ENCODE measurements around the gene RASAL1. TPM values are rescaled to one million over a fixed set of nuclear protein-coding genes. Genes with fewer than 3 reads are reported as not detected.

RASAL1 gene
- total RNA-seq, 1 donor from 2014 or later: 0.34 TPM

DNA sequence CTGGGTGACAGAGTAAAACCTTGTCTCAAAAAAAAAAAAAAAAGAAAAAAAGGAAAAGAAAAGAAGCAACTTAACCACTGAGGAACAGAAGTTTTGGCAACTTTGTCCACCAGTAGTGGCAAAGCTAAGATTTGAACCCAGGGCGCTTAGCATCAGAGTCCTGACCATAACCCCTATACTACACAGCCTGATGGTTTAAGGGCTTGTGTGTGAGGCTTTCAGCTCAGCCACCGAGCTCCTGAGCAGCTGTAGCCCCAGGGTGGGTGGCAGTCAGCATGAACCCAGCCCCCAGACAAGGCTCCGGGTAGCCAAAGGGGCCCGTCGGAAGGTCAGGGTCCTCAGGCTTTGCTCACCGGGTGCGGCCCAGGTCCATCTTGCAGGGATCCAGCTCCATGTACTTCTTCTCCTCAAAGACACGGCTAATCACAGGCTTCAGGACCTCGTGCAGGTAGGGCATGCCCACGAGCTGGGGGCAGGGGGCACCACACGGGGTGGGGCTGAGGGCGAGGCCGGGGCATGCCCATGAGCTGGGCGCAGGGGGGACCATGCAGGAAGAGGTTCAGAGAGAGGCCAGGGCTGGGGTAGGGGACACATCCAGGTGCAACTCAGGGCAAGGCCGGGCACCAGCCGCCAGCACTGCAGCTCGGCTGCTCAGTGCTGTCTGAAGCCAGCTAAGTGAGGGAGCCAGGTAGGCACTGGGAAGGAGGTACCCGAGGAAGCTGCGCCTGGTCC lies 20.9 kb downstream of the RASAL1 start:
- Mint-ChIP-seq H3K36me3 (ENCODE audit: low read depth) (no peaks in the 10 kb centered on the region), H3K4me3 (no peak overlapping the region), H3K4me1 (ENCODE audit: low read depth) (no peaks in the 10 kb centered on the region), H3K9me3 (no peaks in the 10 kb centered on the region), H3K27ac (no peak overlapping the region), H3K27me3 (ENCODE audit: insufficient read depth) (no peaks in the 10 kb centered on the region)
- no peak for DNase-seq (ENCODE audit: low spot score)
- intact Hi-C loops (cut with micrococcal nuclease): no loop called here

DNA sequence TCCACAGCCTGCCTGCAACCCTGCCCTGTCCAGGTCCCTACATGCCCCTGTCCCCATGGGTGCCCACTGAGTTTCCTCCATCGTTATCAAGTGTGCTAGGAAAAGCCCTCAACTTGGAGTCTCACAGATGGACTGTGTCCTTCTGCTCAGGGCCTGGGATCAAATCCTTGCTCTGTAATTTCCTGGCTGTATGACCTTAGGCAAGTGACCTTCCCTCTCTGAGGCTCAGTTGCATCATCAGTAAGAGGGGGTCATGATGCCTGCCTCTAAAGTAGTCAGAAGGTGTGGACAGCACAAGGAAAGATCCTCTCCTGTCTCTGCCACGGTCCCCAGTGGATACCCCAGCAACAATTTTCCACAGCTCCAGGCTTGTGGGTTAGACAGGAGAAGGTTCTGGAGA lies 22.2 kb downstream of the RASAL1 start:
- no peak overlapping the region for H3K27ac Mint-ChIP-seq
- H3K27me3 Mint-ChIP-seq (ENCODE audit: insufficient read depth): peaks cover 2% of the 10 kb centered on the region

GRCh38 chr12:113112043-113112899 lies 23.3 kb downstream of the RASAL1 start:
- H3K27me3 Mint-ChIP-seq (ENCODE audit: insufficient read depth): peaks cover 2% of the 10 kb centered on the region
- intact Hi-C loops (cut with micrococcal nuclease): no loop called here
- no peak for DNase-seq (ENCODE audit: low spot score)
- no peaks in the 10 kb centered on the region for H3K9me3 Mint-ChIP-seq
- no peak overlapping the region for H3K27ac Mint-ChIP-seq
- no peaks in the 10 kb centered on the region for H3K36me3 Mint-ChIP-seq (ENCODE audit: low read depth)
- H3K4me3 Mint-ChIP-seq: no peak overlapping the region
- H3K4me1 Mint-ChIP-seq (ENCODE audit: low read depth): no peaks in the 10 kb centered on the region

More for the DNA sequence above, 22.2 kb downstream of the RASAL1 start:
- Mint-ChIP-seq H3K36me3 (ENCODE audit: low read depth) (no peaks in the 10 kb centered on the region), H3K4me3 (no peak overlapping the region), H3K9me3 (no peaks in the 10 kb centered on the region), H3K4me1 (ENCODE audit: low read depth) (no peaks in the 10 kb centered on the region)
- DNase-seq (ENCODE audit: low spot score): no peak
- intact Hi-C loops (cut with micrococcal nuclease): no loop called here

- intact Hi-C loops (cut with micrococcal nuclease): no loop called here
- no peaks in the 10 kb centered on the region for H3K36me3 Mint-ChIP-seq (ENCODE audit: low read depth)
- H3K27ac Mint-ChIP-seq: no peak overlapping the region
- H3K4me1 Mint-ChIP-seq (ENCODE audit: low read depth): no peaks in the 10 kb centered on the region
- H3K9me3 Mint-ChIP-seq: no peaks in the 10 kb centered on the region
- no peak for DNase-seq (ENCODE audit: low spot score)
- H3K27me3 Mint-ChIP-seq (ENCODE audit: insufficient read depth): peaks cover 2% of the 10 kb centered on the region
- H3K4me3 Mint-ChIP-seq: no peak overlapping the region
Observed at GRCh38 chr12:113111247-113111646, 24.3 kb downstream of the RASAL1 start.

DNA sequence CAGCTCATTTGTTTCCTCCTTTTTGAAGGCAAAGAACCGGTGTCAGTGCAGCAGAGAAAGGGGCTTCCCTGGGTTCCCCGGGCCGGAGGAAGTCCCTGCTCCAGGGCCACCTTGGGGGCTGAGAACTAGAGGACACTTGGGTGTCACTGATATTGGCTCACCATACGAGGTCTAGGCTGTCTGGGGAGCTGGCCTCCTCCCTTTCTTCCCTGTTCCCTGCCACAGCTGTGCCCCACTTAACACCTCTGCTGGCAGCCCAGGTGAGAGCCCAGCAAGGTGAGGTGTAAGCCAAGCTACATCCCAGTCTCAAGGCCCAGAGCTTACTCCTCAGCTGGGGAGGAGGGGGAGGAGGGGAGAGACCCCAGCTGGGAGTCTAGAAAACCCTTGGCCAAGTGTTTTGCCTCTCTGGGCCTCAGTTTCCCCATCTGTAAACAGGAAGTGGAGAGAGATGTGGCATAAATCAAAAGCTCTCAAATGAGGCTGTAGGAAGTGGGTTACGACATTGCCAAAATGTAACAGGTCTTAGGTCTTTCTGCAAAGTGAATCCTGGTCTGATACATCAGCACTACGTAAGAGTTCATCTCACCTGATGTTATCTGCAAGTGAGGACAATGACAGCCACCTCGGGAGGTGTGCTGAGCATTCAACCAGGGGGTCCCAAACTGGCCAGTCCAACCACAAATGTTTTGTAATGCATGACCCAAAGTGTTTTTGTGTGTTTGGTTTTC lies 25.5 kb downstream of the RASAL1 start:
- Mint-ChIP-seq H3K4me3 (no peak overlapping the region), H3K4me1 (ENCODE audit: low read depth) (no peaks in the 10 kb centered on the region), H3K36me3 (ENCODE audit: low read depth) (no peaks in the 10 kb centered on the region), H3K27ac (no peak overlapping the region), H3K27me3 (ENCODE audit: insufficient read depth) (peaks cover 3% of the 10 kb centered on the region), H3K9me3 (no peaks in the 10 kb centered on the region)
- DNase-seq (ENCODE audit: low spot score): no peak
- intact Hi-C loops (cut with micrococcal nuclease): no loop called here

GRCh38 chr12:113109360-113109759 lies 26.2 kb downstream of the RASAL1 start:
- Mint-ChIP-seq H3K4me3 (no peak overlapping the region), H3K36me3 (ENCODE audit: low read depth) (no peaks in the 10 kb centered on the region), H3K9me3 (no peaks in the 10 kb centered on the region), H3K4me1 (ENCODE audit: low read depth) (no peaks in the 10 kb centered on the region), H3K27me3 (ENCODE audit: insufficient read depth) (peaks cover 6% of the 10 kb centered on the region), H3K27ac (no peak overlapping the region)
- no peak for DNase-seq (ENCODE audit: low spot score)
- intact Hi-C loops (cut with micrococcal nuclease): no loop called here

- Mint-ChIP-seq H3K36me3 (ENCODE audit: low read depth) (no peaks in the 10 kb centered on the region), H3K27ac (no peak overlapping the region), H3K27me3 (ENCODE audit: insufficient read depth) (peaks cover 6% of the 10 kb centered on the region), H3K4me1 (ENCODE audit: low read depth) (no peaks in the 10 kb centered on the region), H3K4me3 (no peak overlapping the region), H3K9me3 (no peaks in the 10 kb centered on the region)
- intact Hi-C loops (cut with micrococcal nuclease): no loop called here
- DNase-seq (ENCODE audit: low spot score): no peak
Observed at GRCh38 chr12:113108308-113108707, 27.3 kb downstream of the RASAL1 start.

- no peak overlapping the region for H3K27ac Mint-ChIP-seq
- H3K27me3 Mint-ChIP-seq (ENCODE audit: insufficient read depth): peaks cover 6% of the 10 kb centered on the region
- H3K4me1 Mint-ChIP-seq (ENCODE audit: low read depth): no peaks in the 10 kb centered on the region
- no peak overlapping the region for H3K4me3 Mint-ChIP-seq
- no peak for DNase-seq (ENCODE audit: low spot score)
- no peaks in the 10 kb centered on the region for H3K9me3 Mint-ChIP-seq
- H3K36me3 Mint-ChIP-seq (ENCODE audit: low read depth): no peaks in the 10 kb centered on the region
- intact Hi-C loops (cut with micrococcal nuclease): no loop called here
Observed at GRCh38 chr12:113106361-113106760, 29.2 kb downstream of the RASAL1 start.

DNA sequence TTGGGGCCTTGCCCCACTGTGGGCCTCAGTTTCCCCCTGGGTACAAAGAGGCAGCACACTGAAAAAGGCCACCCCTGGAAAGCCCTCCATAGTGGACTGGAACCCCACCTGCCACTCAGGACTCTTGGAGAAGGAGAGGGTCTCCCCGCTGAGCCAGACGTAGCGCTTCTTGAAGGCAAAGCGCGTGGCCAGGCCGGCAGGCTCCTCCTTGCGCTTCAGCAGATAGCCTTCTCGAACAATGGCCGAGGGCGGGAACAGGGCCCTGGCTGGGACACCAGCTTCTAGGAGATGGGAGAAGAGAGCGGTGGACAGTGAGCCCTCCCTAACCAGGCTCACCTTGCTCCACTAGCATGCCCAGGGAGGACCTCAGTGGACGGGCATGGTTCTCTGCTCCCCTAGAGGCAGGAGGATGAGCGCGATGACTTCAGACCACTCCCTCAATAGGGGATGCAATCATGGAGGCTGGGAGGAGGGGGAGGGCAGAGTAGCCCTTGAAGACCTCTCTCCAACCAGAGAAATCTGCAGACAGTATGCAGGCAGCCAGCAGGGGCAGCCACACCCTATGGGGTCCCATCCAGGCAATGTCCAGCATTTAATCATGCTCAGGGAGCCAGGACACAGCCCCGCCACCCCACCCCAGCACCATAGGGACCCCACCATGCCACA lies 29.8 kb downstream of the RASAL1 start:
- no peaks in the 10 kb centered on the region for H3K9me3 Mint-ChIP-seq
- H3K27ac Mint-ChIP-seq: no peak overlapping the region
- intact Hi-C loops (cut with micrococcal nuclease): no loop called here
- DNase-seq (ENCODE audit: low spot score): no peak
- H3K27me3 Mint-ChIP-seq (ENCODE audit: insufficient read depth): peaks cover 6% of the 10 kb centered on the region
- H3K4me1 Mint-ChIP-seq (ENCODE audit: low read depth): no peaks in the 10 kb centered on the region
- H3K36me3 Mint-ChIP-seq (ENCODE audit: low read depth): no peaks in the 10 kb centered on the region
- H3K4me3 Mint-ChIP-seq: no peak overlapping the region

GRCh38 chr12:113104953-113105510 lies 30.5 kb downstream of the RASAL1 start:
- intact Hi-C loops (cut with micrococcal nuclease): no loop called here

GRCh38 chr12:113103756-113104450 lies 31.7 kb downstream of the RASAL1 start:
- peak; percentile 37 for DNase-seq (ENCODE audit: low spot score)
- Mint-ChIP-seq H3K27ac (no peak overlapping the region), H3K4me3 (peak overlapping the region; percentile 45), H3K36me3 (ENCODE audit: low read depth) (no peaks in the 10 kb centered on the region), H3K4me1 (ENCODE audit: low read depth) (no peaks in the 10 kb centered on the region), H3K27me3 (ENCODE audit: insufficient read depth) (peaks cover 6% of the 10 kb centered on the region), H3K9me3 (no peaks in the 10 kb centered on the region)
- intact Hi-C loops (cut with micrococcal nuclease): no loop called here

More at GRCh38 chr12:113104953-113105510, 30.5 kb downstream of the RASAL1 start:
- peaks cover 6% of the 10 kb centered on the region for H3K27me3 Mint-ChIP-seq (ENCODE audit: insufficient read depth)
- H3K9me3 Mint-ChIP-seq: no peaks in the 10 kb centered on the region
- H3K36me3 Mint-ChIP-seq (ENCODE audit: low read depth): no peaks in the 10 kb centered on the region
- no peaks in the 10 kb centered on the region for H3K4me1 Mint-ChIP-seq (ENCODE audit: low read depth)
- no peak overlapping the region for H3K4me3 Mint-ChIP-seq
- no peak for DNase-seq (ENCODE audit: low spot score)
- no peak overlapping the region for H3K27ac Mint-ChIP-seq

DNA sequence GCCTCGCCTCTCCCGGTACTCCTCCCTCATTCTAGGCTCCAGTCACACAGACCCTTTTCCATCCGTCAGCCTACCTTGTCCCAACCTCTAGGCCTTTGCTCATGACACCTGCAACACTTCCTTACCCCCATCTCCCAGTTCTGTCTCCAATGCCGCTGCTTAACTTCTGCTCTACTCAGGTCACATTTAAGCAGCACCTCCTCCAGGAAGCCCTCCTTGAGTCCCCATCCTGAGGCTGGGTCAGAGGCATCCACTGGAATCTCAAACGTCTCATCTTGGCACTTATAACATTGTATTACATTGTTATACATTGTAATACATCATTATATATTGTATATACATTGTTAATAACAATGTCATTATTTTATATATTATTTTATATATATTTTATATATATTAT lies 32.8 kb downstream of the RASAL1 start:
- intact Hi-C loops (cut with micrococcal nuclease): no loop called here

More for the DNA sequence above, 32.8 kb downstream of the RASAL1 start:
- H3K4me3 Mint-ChIP-seq: no peak overlapping the region
- no peak overlapping the region for H3K27ac Mint-ChIP-seq
- DNase-seq (ENCODE audit: low spot score): no peak
- H3K4me1 Mint-ChIP-seq (ENCODE audit: low read depth): no peaks in the 10 kb centered on the region
- no peaks in the 10 kb centered on the region for H3K36me3 Mint-ChIP-seq (ENCODE audit: low read depth)
- no peaks in the 10 kb centered on the region for H3K9me3 Mint-ChIP-seq
- H3K27me3 Mint-ChIP-seq (ENCODE audit: insufficient read depth): peaks cover 4% of the 10 kb centered on the region
